ENCODE measurements around the gene DPF3. TPM values are rescaled to one million over a fixed set of nuclear protein-coding genes. Genes with fewer than 3 reads are reported as not detected.

DPF3 gene
- total and polyA plus RNA-seq, 9 of the 15 experiments (the other 6 are each of a cell fraction or from before 2014, with no cell fraction given), result 0.21 to 4.9 (median 1.2) TPM

GRCh38 chr14:72792051-72792788 lies 101.7 kb downstream of the DPF3 start:
- Histone ChIP-seq H2AFZ (ENCODE audit: low read depth, low read length) (no peak overlapping the region), H3K79me2 (ENCODE audit: control insufficient read depth, insufficient read depth, low read length) (no peaks in the 10 kb centered on the region), H3K4me1 (replicated peaks in 1 of 2; ENCODE audit: control insufficient read depth in 2 of 2, insufficient read depth in 2 of 2, low read length in 2 of 2) (peaks cover 0 to 2% of the 10 kb centered on the region in 2 experiments; a peak in 2 of 5 replicates), H4K20me1 (replicated peaks; ENCODE audit: control insufficient read depth, insufficient read depth, low read length) (no peaks in the 10 kb centered on the region), H3K9me1 (ENCODE audit: control insufficient read depth, insufficient read depth, low read length) (no peaks in the 10 kb centered on the region), H3K27ac (ENCODE audit: extremely low read depth, low read depth, low read length) (no peak overlapping the region), H3K36me3 (ENCODE audit: control insufficient read depth, insufficient read depth, low read length) (no peaks in the 10 kb centered on the region), H3K9ac (ENCODE audit: insufficient read depth in 1 of 2, low read depth in 2 of 2, low read length in 2 of 2) (no peak overlapping the region), H3K9me3 (replicated peaks; ENCODE audit: control insufficient read depth, insufficient read depth, low read depth, low read length) (no peaks in the 10 kb centered on the region), H3K4me2 (ENCODE audit: insufficient read depth, low read length) (no peak overlapping the region), H3K4me3 (no peak overlapping the region), H3K27me3 (ENCODE audit: control insufficient read depth in 2 of 2, insufficient read depth in 2 of 2, low read length in 2 of 2) (peaks cover 0 to 10% of the 10 kb centered on the region in 2 experiments; a peak in 2 of 5 replicates)
- ATAC-seq (no peak; the same call in 2 of the 3 replicates), FAIRE-seq (no peak), DNase-seq (ENCODE audit: extremely low read depth in 1 of 4, low spot score in 3 of 4) (no peak)
- intact Hi-C loops (cut with micrococcal nuclease), result no loop called here
- POLR2A ChIA-PET, result no interaction called here
- TF ChIP-seq FOSL1 (tag; conservative IDR thresholded peaks at IDR 0.05) (peak; percentile 32; the same call in 1 of the 2 replicates), SAFB2 (IDR thresholded peaks at IDR 0.05; ENCODE audit: borderline replicate concordance, low read depth, low read length, severe bottlenecking) (no peak), RBM17 (IDR thresholded peaks at IDR 0.05; ENCODE audit: borderline replicate concordance, low read depth, low read length) (no peak), ZNF699 (CRISPR knock-in tag; IDR thresholded peaks at IDR 0.05; ENCODE audit: insufficient replicate concordance) (no peak)
- in situ Hi-C loops (cut with MboI), result no loop called here
- WGBS (ENCODE audit: insufficient coverage, low coverage, missing lambda C conversion rate), result 21% methylated on average over 12 of the region's 16 CpGs
- CTCF ChIA-PET (ENCODE audit: low intra/inter-chr PET ratio), result no interaction called here
- no TSS peak for BruUV-seq (replicated peaks)

Data from K562 (cell line).